Measurements from ENCODE around the gene C11orf68.

Gene C11orf68

GRCh38 chr11:65871811-65872548 lies 46.9 kb downstream of the C11orf68 start:
- DNase-seq (ENCODE audit: low spot score), result no peak

GRCh38 chr11:65870706-65871681 lies 47.9 kb downstream of the C11orf68 start:
- no peak for DNase-seq (ENCODE audit: low spot score)

- DNase-seq (ENCODE audit: low spot score), result no peak
Measured at GRCh38 chr11:65870307-65870658, 48.6 kb downstream of the C11orf68 start.

GRCh38 chr11:65869643-65870306 lies 49.1 kb downstream of the C11orf68 start:
- no peak for DNase-seq (ENCODE audit: low spot score)

GRCh38 chr11:65868907-65869306 lies 50.0 kb downstream of the C11orf68 start:
- DNase-seq (ENCODE audit: low spot score), result no peak

GRCh38 chr11:65868076-65868667 lies 50.7 kb downstream of the C11orf68 start:
- DNase-seq (ENCODE audit: low spot score), result no peak

GRCh38 chr11:65867284-65868071 lies 51.4 kb downstream of the C11orf68 start:
- no peak for DNase-seq (ENCODE audit: low spot score)

Data from kidney capillary endothelial cell (primary cell).